SHP77 (cell line): Measurements from ENCODE around the gene ZNF699.
A peak's percentile ranks its signal among the peaks of the same experiment; 100 is the strongest.
"Not testable (repeated sequence)": the region's sequence is repeated elsewhere in the genome, so short reads cannot be mapped to it uniquely, and the experiment has no call there.

Source experiments
- DNase-seq, 2 experiments: peaks; one replicate each; lab custom pipeline; 2025; lab: John Stamatoyannopoulos, UW

The ZNF699 gene

GRCh38 chr19:9309139-9309973 is at the start of gene ZNF699:
ZNF699 (minus strand) TSS chr19:9309838; CDS start chr19:9305119, 4,719 bp downstream.
- peak; percentile 97 to 98 for DNase-seq

DNA sequence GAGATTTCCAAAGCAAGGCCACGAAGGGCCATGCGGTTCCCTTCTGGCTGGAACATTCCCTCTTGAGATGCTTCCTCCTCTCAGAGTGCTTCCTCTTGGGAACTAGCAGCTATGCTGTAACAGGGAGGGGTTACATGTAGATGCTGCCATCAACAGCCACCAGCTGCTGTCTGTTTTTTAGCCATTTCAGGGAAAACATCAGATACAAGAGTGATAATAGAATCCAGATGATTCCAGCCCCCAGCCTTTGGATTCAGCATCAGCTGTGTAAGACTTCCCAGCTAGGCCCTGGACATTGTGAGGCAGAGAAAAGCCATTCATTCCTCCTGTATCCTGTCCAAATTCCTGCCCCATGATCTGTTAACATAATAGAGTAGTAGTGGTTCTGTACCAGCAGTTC is 45.0 kb upstream of the ZNF699 start:
- DNase-seq: no peak

GRCh38 chr19:9353011-9353410 is 43.4 kb upstream of the ZNF699 start:
- DNase-seq: no peak

DNA sequence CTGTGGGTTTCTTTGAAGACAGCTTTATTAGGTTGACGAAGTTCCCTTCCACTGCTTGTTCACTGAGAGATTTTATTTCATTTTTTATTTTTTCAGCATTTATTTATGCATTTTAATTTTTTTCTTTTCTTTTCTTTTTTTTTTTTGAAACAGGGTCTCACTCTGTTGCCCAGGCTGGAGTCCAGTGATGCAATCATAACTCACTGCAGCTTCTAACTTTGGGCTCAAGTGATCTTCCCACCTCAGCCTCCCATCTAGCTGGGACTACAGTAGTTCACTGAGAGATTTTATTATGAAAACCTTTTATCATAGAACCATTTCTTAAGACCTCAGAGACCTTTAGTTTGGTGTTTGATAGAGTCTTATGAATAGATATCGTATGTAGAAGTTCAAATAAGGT is 42.9 kb upstream of the ZNF699 start:
- DNase-seq: no peak

DNA sequence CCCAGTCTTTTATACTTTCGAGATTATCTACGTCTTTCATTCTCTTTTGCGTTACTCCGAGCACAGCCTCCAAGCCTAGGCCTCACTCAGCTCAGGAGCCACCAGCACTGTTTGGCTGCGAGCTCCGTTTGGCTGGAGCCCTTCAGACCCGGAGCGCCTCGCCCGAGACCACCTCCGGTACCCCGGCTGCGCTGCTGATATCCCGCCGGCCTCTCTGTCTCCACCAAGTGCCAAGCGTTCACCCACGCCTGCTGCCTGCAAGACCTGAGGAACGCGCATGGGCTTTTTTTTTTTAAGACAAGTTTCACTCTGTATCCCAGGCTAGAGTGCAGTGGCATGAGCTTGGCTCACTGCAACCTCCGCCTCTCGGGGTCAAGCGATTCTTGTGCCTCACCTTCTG is 39.0 kb upstream of the ZNF699 start:
- no peak for DNase-seq

- DNase-seq: no peak
These were observed 38.6 kb upstream of the ZNF699 start for GRCh38 chr19:9348253-9348652.

DNA sequence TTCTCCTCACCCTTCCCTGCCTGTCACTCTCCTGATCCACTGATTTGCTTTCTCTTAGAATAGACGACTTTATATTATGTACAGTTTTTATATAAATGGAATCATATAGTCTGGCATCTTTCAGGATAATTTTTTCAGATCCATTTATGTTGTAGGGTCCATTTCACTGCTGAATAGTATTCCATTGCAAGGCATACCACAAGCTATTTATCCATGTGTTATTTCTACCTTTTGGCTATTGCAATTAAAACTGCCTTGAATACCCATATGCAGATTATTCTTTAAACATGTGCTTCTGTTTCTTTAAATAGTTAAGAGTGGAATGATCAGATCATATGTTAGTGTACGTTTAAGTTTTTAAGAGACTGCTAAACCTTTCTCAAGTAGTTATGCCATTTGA is 35.4 kb upstream of the ZNF699 start:
- DNase-seq: no peak

DNA sequence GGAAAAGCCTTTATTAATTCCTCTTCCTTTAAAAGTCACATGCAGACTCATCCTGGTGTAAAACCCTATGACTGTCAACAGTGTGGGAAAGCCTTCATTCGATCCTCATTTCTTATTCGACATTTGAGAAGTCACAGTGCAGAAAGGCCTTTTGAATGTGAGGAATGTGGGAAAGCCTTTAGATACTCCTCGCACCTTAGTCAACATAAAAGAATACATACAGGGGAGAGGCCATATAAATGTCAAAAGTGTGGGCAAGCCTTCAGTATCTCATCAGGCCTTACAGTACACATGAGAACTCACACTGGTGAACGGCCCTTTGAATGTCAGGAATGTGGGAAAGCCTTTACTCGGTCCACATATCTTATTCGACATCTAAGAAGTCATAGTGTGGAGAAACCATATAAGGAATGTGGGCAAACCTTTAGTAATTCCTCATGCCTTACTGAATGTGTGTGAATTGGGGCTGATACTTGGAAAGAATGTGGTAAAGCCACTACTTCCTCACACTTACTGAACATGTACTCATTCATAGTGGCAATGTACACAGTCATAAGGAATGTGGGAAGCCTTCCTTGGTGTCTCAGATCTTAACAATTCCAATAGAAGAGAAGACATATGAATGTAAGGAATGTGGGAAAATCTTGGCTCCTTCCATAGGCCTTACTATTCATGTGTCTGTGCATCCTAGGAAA is 33.1 kb upstream of the ZNF699 start:
- DNase-seq: no peak

DNA sequence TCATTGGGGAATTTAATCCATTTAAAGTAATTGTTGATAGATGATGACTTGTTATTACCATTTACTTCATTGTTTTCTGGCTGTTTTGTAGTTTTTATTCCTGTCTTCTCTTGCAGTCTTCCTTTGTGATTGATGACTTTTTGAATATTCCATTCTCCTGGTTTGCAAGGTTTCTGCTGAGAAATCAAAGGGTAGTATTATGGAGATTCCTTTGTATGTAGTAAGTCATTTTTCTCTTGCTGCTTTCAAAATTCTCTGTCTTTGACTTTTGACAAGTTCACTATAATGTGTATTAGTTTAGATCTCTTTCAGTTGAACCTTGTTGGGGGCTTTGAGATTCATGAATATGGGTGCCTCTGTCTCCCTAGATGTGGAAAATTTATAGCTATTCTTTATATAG is 20.4 kb upstream of the ZNF699 start:
- no peak for DNase-seq

- no peak for DNase-seq
These were observed 14.9 kb upstream of the ZNF699 start for GRCh38 chr19:9324584-9324962.

DNA sequence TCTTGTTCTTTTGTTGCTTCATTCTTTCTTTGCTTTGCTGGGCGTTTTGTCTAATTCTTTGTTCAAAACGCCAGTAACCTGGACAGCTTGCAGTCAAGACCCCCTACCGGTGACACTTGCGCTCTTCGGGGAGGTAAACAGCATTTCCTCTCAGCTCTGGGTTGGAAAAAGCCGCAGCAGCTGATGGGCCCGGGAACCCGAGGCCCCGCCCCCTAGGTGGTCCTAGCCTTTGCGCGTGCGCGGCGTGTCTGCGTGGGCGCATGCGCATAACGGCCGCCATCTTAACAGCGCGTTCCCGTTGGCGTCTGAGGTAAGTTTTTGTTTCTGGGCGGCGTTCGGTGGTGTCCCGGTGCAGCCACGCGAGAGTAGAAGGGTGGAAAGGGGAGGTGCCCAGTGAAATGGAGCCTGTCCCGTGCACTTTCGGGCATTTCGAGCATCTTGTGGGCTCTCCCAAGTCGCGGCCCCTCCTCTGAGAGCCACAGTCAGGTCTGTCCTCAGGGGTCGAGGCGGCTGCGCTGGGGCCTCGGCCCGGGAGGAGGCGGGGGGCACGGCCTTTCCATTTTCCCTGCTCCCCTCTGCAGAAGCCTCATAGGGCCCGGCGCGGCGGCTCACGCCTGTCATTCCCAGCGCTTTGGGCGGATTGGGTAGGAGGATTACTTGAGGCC is 14.4 kb upstream of the ZNF699 start, which contains the start of gene ZNF559:
Gene ZNF559, plus strand, starts transcription at position 261 of the 665 bp plus-strand sequence. CDS start 14,371 bp downstream, outside the sequence.
- DNase-seq: peak; percentile 90 to 91

- DNase-seq: peak; percentile 81
These were observed 13.9 kb upstream of the ZNF699 start for GRCh38 chr19:9323557-9323918.

GRCh38 chr19:9322201-9322600 is 12.6 kb upstream of the ZNF699 start:
- not testable (repeated sequence) for DNase-seq

- DNase-seq: not testable (repeated sequence)
These were observed 12.1 kb upstream of the ZNF699 start for GRCh38 chr19:9321756-9322155.

- no peak for DNase-seq
These were observed 11.7 kb upstream of the ZNF699 start for GRCh38 chr19:9321338-9321737.

- no peak for DNase-seq
These were observed 4.1 kb upstream of the ZNF699 start for GRCh38 chr19:9313756-9314155.

- DNase-seq: peak; percentile 94
These were observed 372 bp upstream of the ZNF699 start for GRCh38 chr19:9309974-9310446.

GRCh38 chr19:9308091-9308770 is 1.4 kb downstream of the ZNF699 start:
- no peak for DNase-seq

DNA sequence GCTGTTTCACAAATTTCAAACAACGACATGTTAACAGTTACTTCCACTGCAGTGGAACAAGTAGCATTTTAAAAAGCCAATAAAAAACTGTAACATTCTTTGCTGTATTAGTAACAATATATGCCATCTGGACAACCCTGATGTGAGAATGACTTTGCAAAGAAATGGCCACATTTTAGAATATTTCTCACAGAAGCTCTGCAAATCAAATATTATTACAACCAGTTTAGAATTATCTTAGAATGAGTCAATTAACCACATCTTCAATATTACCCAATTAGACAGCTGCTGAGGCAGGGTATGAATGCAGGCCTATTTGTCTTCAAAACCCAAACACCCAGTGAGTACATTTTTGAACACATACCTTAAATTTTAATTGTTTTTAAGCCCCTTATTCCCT is 3.2 kb downstream of the ZNF699 start:
- no peak for DNase-seq

DNA sequence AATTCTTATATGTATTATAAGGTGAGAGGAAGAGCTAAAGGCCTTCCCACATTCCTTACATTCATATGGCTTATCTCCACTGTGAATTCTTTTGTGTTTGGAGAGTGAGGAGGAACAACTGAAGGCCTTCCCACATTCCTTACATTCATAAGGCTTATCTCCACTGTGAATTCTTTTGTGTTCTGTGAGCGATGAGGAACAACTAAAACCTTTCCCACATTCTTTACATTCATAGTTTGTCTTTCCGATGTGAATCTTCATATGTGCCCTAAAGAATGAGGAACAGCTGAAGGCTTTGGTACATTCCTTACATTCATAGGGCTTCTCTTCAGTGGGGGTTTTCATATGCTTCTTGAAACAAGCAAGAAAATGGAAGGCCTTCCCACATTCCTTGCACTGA is 13.3 kb downstream of the ZNF699 start:
- DNase-seq: no peak

GRCh38 chr19:9295411-9295849 is 14.2 kb downstream of the ZNF699 start:
- DNase-seq: no peak
